Activated gamma-delta T cell (primary cell): Measurements from ENCODE around the gene FOXL2.
"Not testable (repeated sequence)": the region's sequence is repeated elsewhere in the genome, so short reads cannot be mapped to it uniquely, and the experiment has no call there.

Experiments used
- DNase-seq: peaks from one replicate; lab custom pipeline; 2025; lab: John Stamatoyannopoulos, UW

FOXL2 gene

DNA sequence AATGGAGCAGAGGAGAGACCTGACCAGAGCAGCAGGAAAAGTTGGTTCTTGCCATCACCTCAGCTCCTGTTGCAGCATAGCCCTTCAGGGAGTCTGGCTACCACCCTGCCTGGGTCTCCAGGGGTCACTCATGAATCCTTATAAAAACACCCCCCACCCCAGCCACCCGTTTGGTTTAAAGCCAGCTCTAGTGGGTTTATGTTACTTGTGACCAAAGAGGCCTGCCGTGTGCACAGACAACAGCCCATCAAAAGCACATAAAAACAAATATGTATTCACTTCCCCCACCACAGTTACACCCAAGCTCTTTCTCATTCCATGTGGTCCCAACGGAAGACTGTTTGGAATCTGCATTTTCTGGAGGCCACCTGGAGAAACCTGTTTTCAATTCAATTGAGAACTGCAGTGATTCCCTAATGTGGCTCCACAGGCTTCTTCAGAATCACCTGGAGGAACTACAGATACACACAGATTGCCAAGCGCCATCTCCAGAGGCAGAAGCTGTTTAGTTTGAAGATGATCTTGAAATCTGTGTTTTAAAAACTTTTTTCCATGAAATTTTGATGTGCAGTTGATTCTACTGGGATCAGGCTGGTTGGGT, 13.8 kb downstream of the FOXL2 start:
- no peak for DNase-seq

DNA sequence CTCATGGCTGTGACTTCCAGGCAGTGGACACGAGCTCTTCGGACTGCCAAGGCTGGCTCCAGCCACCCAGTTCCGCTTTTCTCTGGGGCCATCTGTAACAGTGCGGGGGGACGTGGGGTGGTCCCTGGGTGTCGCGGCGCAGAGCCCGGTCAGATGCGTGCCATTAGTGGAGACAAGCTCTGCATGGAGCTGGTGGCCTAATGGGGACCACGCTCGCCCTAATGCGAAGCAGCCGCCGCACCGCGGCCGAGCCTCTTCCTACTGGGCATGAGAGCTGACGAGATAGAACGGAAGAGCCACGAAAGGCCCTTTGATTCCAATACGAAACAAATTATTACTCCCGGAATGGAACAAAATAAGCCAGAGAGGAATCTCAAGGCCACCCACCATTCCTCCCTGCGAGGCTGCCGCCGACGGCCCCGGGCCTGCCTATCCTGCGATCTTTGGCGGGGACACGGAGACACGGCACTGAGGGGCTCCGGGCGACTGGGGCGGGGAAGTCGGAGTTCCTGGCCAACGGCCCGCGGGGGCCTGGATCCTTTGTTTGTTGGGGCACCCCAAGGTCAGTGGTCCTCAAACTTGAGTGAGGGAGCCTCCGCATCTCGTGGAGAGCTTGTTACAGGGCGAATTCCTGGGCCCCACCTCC, 18.1 kb downstream of the FOXL2 start:
- no peak for DNase-seq

DNA sequence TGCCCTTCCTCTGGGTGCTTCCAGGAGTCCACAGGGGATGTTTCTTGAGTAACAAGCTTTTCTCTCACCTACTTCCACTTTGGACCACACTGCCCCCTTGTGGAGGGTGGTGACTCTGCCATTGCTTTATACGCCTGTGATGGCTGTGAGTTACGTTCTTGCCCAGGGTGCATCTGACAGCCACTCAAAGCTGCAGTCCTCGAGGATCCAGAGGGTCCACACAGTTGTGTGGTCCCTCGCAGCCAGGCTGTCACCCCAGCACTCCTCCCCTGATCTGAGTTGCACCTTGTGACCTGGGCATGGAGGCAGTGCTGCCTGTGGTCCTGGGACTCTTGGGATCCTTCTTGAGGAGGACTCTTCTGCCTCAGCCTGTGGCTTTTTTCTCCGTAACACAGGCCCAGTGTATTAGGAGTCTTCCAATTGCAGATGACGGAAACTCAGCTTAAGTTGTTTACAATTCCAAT, 23.4 kb downstream of the FOXL2 start:
- DNase-seq, result no peak

DNA sequence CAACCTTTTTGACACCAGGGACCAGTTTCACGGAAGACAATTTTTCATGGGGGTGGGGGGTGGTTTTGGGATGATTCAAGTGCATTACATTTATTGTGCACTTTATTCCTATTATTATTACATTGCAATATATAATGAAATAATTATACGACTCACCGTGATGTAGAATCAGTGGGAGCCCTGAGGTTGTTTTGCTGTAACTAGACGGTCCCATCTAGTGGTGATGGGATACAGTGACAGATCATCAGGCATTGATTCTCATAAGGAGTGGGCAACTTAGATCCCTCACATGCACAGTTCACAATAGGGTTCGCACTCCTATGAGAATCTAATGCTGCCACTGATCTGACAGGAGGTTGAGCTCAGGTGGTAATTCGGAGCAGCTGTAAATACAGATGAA, 24.5 kb downstream of the FOXL2 start:
- DNase-seq, result not testable (repeated sequence)

DNA sequence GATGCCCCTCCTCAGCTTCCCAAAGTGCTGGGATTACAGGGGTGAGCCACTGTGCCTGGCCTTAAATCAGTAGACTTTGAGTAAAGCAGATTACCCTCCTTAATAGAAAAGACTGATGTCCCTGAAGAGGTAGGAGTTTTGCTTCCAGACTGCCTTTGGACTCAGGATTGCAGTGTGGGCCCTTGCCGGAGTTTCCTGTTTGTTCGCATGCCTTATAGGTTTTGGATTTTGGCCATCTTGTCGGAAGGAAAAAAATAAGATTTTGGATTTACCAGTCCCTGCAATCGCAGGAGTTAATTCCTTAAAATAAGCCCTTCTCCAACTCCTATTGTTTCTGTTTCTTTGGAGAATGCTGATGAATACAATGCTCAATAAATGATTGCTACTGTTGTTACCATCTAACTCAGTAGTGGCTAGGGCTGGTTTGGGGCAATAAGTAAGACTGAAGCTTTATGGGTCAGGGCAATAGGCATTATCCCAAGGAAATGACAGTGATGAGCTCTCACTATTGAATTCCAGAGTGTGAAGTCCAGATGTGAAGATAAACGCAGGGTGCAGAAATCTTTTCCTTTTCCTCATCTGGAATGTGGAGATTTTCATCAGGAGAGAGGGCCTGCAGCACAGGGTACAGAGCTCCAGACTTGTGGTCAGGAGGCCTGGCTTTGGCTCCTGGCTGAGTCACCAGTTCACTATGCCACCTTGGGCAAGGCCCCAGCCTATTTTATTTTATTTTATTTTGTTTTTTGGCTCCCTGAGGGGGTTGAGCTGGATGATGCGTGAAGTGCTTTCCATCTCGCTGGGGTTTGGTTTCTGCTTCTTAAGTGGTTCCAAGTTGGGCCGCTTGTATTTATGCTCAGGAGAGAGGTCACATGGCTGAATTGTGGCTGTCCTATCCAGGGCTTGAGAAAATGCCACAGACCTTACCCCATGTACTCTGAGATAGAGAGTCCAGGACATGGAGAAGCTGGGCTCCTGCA, 25.3 kb downstream of the FOXL2 start:
- DNase-seq, result no peak

DNA sequence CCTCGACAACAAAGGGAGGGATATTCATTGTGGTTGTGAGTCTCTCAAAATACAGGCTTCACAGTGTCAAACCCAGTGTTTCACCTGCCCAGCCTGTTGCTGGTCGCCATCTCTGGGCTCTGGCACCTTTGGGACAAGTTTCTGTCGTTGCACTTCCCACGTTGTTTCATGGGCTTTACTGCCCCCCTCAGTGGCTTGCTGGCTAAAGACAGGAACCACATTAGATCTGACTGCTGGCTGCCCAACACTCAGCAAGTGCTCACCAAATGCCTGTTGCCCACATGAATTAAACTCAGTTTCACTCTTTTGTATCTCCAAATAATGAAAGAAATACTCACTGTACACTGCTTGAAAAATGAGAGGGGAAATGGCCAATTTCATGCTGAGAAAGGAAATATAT, 27.6 kb downstream of the FOXL2 start:
- DNase-seq, result no peak

DNA sequence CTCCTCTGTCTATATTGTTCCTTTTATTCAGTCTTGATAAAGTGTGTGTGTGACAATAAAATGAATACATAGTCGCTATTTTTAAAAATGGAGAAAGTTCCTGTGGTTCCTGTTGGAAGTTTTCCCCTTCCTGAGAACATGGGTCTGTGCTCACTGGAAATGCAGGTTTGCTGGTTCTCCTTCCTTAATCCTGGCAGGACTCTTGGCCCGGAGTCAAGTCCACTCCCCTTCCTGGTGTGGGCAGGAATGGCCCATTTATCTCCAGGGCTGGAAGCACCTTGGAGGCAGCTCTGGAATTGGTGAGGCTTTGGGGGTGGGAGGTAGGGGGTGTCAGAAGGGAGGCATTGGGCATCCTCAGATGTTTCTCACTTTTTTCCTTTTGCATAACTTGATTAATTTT, 30.1 kb downstream of the FOXL2 start:
- no peak for DNase-seq

DNA sequence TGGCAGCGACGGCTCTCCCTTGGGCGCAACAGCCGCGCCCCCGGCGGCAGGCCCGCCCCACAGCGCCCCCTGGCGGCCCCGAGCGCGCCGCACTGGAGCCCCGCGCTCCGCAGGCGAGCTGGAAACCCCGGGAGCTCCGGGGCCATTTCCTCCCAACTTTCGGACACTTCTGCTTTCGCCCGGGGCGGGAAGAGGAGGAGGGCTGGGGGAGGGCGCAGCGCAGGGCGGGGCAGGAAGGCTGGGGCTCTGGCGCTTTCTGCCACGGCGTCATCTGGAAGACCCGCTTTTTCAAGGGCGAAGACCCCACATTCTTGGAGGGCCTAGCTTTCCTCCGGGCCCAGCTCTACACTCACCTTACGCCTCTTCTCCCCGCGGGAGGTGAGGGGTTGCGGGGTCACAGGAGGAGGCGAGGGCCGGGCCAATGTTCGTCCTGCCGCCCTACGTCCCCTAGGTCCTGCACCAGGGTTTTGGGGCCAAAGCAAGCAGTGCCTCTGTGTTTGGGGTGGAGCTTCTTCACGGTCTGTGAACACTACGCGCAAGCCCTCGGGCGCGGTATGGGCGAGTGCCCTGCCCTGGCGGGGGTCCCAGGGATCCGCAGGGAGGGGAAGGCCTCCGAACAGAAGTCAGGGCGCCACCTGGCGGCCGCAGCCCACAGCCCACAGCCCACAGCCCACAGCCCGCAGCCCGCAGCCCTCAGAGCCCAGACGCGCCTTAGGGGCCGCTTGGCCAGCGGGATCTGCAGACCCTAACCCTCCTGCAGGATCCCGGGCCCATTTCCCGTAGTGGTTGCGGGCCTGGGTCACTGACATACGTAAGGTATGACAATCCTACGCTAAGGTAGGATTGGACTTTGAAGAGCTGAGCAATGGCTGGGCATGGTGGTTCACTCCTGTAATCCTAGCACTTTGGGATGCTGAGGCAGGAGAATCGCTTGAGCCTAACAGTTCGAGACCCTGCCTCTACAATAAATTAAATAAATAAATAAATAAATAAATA, 31.1 kb downstream of the FOXL2 start:
- DNase-seq, result peak; percentile 60

DNA sequence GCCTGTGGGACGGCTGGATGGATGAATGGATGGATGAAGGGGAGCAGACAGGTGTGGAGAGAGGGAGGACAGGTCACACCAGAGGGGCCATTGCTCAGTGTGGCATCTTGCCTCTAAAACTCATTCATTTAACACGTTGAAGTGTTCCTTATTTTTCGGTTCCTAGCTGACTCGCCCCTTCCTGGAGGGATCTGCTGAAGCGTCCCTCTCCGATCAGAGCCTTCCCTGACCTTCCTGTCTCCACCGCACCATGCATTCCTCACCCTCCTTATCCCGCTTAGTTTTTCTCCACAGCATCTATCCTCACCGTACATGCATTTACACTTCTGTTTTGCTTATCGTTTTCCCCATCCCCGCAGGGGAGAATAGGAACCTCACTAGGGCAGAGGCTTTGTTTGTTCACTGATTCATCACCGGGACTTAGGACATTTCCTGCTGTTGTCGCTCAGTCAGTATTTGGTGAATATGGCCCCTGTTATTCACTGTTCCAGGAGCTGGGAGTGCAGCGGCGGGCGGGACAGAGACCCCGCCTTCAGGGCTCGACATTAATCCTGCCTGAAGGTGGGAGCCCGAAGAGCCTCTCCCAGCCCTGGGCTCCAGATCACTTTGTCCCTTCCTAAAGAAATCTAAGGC, 32.0 kb downstream of the FOXL2 start:
- DNase-seq, result no peak

DNA sequence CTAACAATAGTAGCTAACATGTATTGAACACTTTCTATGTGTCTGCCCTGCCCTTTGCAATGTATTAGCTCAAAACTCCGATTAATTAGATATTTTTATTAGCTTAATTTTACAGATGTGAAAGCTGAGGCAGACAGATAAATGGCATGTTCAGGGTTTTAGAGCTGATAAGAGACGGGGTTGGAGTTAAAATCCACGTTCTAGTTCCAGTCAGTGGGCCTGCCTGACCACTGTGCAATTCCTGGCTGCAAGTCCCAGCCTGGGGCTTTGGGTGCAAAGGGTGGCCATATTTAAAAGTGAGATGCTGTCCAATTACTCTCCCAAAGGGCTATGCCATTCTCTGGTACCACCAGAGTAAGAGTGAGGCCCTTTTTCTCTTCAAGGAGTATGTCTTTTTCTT, 33.2 kb downstream of the FOXL2 start:
- no peak for DNase-seq

DNA sequence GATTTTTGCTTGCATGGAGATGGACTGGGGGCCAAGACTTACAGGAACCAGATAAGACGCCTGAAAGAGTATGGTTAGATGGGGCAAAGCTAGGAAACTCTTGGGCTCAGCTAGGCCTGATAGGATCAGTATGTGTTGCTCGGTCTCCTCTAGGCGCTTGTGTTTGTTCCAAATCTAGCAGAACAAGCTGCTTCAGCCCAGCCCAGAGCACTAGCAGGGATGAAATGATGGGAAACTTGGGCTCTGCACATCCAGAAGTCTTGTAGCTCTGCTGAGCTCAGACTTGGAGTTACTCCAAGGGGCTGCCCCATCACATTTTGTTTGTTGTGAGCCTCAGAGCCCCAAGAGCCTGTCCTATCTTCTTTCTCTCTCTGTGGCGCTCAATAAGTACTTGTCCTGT, 34.7 kb downstream of the FOXL2 start:
- DNase-seq, result no peak

DNA sequence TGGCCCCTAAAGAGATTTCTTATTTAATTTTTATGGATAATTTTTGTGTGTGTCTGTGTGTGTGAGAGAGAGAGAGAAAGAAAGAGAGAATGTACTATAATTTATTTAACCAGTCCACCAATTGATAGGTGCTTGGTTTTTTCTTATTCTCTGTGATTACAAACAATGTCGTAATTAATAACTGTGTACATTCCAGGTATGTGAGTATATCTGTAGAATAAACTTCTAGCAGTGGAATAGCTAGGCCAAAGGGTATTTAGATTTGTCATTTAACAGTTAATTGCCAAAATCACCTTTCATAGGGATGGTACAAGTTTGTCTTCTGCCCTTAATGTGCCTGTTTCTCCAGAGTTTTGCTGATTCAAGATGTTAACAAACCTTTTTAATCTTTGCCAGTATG, 35.3 kb downstream of the FOXL2 start:
- no peak for DNase-seq

DNA sequence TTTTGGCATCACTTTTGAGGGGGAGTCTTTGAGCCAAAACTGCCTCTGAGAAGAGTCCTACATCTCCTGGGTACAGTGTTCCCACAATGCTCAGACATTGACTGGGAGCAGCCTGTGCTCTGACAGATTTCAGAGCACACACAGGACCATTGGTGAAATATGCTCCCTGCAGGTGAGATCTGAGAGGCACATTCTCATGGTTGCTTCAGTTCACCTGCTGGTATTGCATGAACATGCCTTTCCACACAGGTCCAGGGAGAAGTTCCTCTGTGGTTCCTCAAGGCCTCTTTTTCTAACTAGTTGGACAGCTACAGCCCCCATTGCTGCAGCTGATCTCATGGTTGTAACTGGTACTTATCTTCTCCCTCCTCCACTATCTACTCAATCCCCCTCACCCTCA, 37.0 kb downstream of the FOXL2 start:
- no peak for DNase-seq

DNA sequence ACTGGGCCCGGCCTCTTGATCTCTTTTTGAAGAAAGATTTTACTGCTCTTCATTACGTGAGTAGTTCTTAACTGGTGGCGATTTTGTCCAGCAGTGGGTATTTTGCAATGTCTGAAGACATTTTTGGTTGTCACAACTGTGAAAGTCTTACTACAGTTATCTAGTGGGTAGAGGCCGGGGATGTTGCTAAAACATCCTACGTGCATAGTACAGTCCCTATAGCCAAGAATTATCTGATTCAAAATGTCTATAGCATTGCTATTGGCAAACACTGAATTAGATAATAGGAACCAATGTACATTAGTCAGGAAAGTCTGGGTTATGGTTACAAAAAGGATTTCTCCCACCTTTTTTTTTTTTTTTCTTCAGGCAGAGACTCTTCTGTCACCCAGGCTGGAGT, 38.1 kb downstream of the FOXL2 start:
- no peak for DNase-seq

DNA sequence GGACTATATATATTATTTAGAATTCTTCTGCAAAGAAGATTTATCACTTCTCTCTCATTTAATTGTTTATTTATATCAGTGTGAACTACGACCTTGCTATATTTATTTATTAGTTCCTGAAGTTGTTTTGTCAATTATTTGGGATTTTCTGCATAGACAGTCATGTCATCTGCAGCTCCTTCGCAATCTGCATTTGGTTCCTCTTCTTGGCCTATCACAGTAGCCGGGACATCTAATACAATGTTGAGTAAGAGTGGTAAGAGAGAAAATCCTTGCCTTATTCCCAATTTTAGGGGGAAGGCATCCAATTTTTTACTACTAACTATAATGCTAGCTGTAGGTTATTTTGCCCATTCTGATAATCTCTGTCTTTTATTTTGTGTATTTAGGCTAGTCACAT, 39.4 kb downstream of the FOXL2 start:
- DNase-seq, result no peak

DNA sequence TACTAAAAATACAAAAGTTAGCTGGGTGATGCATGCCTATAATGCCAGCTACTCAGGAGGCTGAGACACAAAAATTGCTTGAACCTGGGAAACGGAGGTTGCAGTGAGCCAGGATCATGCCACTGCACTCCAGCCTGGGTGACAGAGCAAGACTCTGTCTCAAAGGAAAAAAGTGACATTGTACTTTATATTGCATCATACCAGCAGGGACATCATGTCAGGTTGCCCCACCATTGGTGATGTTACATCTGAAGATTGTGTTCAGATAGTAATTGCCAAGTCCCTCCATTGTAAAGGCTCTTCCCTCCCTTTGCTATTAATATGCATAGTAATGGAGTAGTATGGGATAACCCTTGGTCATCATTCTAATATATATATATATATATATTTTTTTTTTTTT, 44.8 kb downstream of the FOXL2 start:
- no peak for DNase-seq

DNA sequence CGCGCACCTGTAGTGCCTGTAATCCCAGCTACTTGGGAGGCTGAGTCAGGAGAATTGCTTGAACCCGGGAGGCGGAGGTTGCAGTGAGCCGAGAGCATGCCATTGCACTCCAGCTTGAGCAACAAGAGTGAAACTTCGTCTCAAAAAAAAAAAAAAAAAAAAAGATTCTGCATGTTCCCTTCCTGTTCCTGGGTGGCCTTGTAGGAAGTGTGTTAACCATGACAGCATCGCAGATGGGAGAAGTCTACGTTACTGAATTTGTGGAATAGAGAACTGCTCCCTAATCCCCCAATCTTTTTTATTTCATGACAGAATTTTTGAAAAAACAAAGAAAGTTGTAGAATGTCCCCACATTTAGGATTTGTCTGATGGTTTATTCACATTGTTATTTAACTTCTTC, 45.4 kb downstream of the FOXL2 start:
- no peak for DNase-seq

DNA sequence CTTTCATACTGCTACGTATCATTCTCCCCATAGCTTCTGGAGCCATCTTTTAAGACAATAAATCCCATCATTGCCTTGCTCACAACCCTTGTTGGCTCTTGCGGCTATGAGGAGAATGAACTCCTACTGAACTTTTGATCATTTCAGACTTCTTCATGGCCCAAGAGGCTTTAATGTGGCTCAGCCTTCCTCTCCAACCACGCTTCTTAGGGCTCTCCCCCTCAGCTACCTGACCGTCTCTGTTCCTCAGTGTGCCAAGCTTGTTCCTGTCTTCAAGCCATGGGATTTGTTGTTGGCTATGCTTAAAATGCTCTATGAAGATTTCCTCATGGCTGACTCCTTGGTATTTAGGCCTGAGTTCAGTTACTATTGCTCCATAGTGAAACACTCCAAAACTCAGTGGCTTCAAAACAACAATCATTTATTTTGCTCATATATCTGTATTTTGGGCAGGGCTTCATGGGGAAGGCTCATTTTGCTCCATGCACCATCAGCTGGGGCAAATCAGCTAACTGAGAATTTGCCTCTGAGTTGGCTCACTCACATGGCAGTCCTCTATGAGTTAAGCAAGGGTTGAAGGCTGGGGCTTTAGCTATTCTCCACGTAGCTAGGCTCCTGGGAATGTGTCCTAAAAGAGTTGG, 47.5 kb downstream of the FOXL2 start:
- DNase-seq, result no peak

DNA sequence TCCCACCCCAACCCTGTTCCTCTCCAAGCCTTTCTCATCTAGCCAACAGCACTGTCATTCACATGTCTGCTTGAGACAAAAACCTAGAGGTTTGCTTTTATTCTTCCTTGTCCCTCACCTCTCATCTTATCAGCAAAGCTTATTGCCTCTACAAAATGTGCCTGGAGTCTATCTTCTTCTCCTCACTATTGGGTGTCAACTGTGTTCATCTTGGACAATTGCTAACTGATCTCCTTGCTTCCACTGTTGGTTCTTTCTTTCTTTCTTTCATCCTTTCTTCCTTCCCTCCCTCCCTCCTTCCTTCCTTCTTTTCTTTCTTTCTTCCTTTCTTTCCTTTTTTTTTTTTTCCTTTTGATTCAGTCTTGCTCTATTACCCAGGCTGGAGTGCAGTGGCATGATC, 48.2 kb downstream of the FOXL2 start:
- DNase-seq, result no peak

DNA sequence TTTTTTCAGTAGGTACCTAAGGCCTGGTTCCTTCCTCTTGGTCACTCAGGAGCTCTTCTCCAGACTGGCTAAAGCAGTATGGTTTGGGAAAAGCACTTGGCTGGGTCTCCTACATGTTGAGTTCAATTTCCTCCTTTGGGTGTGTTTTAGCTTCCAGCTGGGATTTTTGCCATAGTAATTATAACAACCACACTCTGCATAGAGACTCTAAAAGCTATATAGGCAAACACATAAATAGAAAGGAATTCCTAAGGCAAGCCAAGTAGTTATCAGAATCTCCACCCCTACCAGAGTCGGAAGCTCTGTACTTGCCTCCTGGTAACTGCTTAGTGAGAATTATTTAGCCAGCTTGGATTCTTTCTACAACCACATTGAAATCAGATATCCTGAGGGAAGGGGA, 48.6 kb downstream of the FOXL2 start:
- no peak for DNase-seq
